ENCODE data around the gene CLASP1. TPM values are rescaled to one million over a fixed set of nuclear protein-coding genes. Genes with fewer than 3 reads are reported as not detected.

The CLASP1 gene
- total RNA-seq, 1 donor from 2014 or later = 58.3 TPM

DNA sequence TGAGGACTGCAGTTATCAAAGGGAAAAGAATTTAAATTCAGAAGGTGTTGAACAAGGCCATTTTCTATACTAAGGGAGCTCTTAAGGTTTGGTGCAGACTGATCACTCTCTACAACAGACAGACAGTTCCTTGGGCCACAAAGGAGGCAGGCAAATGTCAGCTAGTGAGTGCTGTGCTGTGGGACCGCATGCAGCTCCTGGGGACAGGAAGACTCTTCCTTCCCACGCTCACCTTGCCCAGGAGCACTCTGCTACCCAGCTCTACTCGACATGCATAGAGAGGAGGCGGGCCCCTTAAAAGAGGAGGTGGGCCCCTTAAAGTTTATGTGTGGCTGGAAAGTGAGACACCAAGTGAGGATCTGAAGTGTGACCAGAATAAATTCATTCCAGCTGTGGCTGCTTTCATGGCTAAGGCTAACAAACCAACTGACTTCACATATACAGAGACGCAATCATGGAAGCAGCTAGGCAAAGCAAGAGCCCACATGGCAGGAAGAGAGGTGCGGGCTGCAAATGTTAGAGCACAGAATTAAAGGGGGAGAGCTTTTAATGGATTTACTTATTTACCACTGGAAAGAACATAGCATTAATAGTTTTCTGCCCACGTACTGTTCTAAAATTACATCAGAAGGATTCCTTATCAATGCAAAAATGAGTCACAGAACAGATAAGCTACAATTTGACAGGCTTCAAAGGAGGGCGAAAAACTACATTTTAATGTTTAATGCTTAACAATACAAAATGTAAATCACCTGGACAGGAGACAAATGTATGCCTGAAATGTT, 220.0 kb downstream of the CLASP1 start:
- intact Hi-C loops (cut with DNase I) = no loop called here
- DNase-seq (no peak), ATAC-seq (ENCODE audit: poor library complexity) (peak; percentile 37)

DNA sequence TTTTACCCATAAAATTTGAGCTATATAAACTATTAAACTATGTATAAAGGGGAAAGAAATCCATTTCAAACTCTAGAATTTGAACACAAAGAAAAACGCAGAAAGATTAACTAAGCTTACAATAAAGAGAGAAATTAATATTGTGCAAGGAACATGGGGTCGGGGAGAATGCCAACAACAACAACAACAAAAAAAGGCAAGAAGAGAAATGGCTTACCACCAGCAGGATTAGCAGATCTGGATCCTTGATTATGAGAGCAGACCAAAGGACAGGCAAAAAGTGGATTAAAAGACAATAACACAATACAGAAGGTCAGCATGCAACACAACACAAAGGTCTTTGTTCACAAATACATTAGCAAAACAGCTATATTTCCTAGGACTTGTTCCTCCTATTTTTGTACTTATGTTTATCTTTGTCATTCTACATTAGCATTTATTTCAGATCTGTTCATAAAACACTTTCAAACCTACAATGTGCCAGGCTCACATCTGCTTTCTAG, 222.0 kb downstream of the CLASP1 start:
- no peak for DNase-seq
- intact Hi-C loops (cut with DNase I) = no loop called here
- no peak for ATAC-seq (ENCODE audit: poor library complexity)

DNA sequence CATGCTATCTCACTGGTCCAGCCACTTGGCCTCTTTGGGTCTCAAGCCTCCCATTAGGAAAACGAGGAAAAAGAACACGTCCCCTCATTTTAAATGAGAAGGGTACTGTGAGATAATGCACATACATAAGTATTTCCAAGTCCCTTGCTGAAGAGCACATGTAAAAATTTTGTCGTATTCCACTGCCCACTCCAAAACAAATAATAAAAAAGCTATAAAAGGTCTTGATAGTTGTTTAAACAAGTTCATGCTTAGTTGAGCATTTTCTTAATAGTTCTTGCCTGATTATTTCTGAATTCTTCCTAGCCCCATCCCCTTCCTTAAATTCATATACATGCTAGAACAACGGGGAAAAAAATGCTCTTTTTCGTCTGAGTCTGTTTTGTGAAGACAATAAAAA, 228.8 kb downstream of the CLASP1 start:
- intact Hi-C loops (cut with DNase I) = no loop called here
- ATAC-seq (ENCODE audit: poor library complexity) (no peak), DNase-seq (no peak)

DNA sequence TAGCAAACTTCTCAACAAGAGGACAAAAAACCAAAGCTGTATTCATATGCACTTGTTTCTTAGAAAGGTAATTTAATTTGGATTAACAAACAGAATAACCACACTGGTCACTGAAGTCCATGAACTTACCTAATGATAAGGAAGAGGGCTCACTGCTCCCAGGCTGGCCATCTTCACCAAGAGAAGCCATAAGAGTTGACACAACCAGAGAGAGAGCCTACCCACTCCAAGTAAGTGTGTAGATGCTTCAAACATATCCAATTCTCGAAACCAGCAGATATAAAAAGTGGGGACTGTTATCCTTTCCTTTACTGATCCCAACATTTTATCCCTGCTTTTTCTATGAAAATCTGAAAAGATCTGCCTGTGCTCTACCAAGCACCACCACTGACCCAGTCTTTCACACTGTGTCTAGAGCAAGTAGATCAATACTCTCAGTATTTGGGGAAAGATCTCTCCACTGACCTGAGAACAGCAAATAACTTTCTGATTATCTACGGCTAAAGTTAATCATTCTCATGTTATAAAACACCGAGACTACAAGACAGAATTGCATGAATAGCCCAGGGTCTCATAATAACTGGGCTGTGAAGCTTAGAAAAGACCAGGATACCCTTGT, 230.1 kb downstream of the CLASP1 start:
- DNase-seq = no peak
- intact Hi-C loops (cut with DNase I) = no loop called here
- ATAC-seq (ENCODE audit: poor library complexity) = no peak

DNA sequence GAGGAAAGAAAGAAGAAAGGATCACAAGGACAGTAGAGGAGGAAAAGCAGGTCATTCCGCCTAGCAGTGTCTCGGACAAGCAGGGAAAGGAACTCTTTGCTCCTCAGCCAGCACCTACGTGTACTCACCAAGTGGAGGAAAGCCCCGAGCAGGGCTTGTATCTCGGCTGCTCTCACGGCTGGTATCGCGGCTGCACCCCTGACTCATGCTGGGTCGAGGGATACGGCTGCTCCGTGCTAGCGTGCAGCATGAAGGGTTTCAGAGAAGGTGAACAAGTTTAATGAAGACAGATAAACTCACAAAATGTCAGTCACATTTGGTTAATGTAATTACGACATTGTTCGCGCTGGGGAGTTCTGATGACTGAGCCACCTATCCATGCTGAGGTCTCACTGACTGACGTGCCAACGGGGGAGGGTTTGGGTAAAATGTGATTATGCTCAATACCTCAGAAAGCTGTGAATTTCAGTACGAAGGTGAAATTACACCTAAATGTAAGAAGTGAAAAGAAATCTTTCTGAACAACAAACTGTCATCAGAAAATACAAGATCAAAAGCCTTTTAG, 230.7 kb downstream of the CLASP1 start:
- intact Hi-C loops (cut with DNase I) = no loop called here
- no peak for DNase-seq
- ATAC-seq (ENCODE audit: poor library complexity) = no peak

DNA sequence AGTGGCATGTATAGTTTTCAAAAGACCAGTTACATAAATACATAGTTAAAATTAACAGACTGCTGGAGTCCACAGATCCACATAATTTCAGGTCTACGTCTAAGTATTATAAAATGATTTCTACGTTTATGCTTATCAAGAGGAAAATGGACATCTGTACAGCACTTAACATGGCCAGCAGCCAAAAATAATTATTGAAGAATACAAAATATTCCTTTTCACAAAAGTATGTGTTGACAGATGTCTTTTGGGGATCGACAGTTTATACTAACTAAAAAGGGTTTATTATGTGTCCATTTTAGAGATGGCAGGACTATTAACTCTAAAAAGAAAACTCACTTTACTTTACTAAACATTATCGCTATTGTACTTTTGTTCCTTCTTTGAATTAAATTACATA, 231.4 kb downstream of the CLASP1 start:
- DNase-seq = no peak
- intact Hi-C loops (cut with DNase I) = no loop called here
- no peak for ATAC-seq (ENCODE audit: poor library complexity)

DNA sequence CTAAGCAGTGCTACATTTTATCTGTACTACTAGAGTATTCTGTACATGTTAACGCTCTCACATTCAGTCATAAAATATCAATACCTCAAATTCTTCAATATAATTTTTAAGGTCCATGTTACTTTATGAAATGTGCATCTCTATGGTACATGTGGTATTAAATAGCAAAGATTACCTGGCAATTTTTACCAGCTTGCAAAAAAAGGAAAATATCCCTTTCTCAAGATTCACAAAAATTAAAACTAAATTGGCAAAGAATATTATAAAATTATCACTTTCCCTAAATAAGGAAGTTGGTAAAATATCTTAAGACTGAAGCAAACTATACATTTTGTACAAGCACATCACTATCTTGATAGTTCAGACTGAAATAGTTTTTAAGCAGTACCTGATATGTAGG, 233.5 kb downstream of the CLASP1 start:
- no peak for DNase-seq
- intact Hi-C loops (cut with DNase I) = no loop called here

DNA sequence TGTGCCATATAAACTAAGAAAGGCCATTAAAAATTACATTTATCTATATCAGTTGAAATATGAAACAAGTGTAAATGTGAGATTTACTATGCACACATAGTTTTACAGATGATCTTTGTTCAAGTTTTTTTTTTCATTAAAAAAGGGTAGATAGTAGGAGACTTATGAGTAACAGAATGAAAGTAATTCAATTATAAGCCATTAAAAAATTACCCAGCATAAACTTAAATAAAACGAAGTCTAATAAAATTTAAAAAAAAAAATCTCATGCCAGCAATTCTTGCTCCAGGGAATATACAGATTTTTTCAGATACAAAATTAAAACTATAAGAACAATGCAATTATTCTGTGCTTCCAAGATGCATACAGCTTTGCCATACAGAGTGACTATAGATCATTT, 236.9 kb downstream of the CLASP1 start:
- ATAC-seq (ENCODE audit: poor library complexity) = no peak
- intact Hi-C loops (cut with DNase I) = no loop called here
- DNase-seq = no peak

More for the DNA sequence above, 233.5 kb downstream of the CLASP1 start:
- no peak for ATAC-seq (ENCODE audit: poor library complexity)

DNA sequence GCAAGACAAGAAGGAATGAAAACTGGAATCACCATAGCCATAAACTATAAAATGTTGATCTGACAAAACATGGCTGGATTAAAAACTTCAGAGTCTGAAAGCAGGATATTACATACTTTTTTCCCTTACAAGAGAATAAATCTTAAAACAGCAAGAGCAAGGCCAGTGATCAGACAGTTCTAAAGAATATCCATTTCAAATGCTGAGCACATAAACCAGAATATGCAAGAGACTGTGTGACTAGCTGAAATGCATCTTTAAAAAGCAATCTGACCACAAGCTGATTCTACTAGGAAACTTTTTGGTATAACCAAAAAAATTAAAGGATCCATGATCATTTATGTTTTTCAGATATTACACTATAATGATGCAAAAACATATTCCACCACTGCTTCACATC, 239.3 kb downstream of the CLASP1 start:
- DNase-seq (no peak), ATAC-seq (ENCODE audit: poor library complexity) (no peak)
- intact Hi-C loops (cut with DNase I) = no loop called here

DNA sequence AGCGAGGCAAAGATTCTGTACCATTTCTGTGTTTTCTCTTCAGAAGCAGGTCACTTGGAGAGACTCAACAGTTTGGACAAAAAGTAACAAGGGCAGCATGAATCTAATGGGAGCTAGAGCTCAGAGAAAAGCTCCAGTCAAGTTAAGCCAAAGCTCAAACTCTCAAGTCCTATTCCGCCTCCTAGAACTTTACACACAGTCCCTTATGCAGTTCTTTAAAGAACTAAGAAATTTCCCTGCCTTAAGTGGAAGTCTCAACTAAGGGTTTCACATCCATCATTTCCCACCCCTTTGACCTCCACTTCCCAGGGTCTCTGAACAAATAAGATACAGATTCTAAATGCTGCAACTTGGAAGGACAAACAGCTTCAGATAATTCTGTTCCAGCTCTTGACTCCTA, 239.9 kb downstream of the CLASP1 start:
- ATAC-seq (ENCODE audit: poor library complexity) (no peak), DNase-seq (no peak)
- intact Hi-C loops (cut with DNase I) = no loop called here

DNA sequence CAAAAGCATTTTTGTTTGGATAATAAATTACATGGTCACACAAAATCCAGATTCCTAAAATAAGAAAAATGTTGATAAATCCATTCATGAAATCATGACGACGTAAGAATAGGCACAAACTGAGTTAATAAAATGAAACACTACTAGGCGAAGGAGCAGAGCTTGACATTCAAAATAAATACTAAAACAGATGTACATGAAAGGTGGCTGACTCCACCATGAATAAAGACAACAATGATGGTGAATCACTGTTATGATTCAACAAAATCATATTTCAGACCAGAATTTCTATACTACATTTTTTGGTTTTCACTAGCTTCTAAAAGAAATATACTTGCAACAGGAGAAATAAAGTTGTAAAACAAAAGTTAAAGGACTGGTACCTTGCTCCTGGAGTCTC, 240.6 kb downstream of the CLASP1 start:
- DNase-seq (no peak), ATAC-seq (ENCODE audit: poor library complexity) (no peak)
- intact Hi-C loops (cut with DNase I) = no loop called here

DNA sequence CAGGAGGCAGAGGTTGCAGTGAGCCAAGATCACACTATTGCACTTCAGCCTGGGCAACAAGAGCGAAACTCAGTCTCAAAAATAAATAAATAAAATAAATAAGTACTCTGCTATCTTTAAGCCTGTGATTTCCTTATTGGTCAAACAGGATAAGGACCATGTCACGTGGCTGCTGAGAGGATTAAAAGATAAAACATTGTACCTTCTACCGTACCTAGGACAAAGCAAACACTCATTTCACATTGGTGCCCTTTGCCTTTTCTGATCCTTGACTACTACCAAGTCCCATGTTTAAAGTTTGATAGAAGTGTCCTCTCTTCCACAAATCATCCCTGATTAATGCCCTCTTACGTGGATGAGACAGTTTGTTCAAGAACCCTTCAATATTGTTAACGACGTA, 244.0 kb downstream of the CLASP1 start:
- intact Hi-C loops (cut with DNase I) = no loop called here
- no peak for ATAC-seq (ENCODE audit: poor library complexity)
- no peak for DNase-seq

DNA sequence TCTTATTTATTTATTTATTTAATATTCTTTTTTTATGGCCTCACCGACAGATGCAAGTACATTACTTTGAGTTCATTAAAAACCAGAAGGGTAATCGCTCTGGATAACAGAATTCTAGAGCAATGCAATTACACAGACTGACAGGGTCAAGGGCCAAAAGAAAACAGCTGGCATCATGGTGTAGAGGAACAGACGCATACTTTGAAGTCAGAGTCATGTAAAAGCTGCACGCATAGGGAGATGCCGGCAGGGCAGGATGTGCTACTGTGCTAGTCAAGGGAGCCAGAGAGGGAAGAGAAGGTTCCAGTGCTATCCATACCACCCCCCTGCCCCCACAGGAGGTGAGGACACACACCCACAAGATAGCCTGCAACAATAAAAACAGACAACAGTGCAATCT, 249.1 kb downstream of the CLASP1 start:
- no peak for DNase-seq
- intact Hi-C loops (cut with DNase I) = loop anchor here (5.0 kb wide), 1 partner anchor 317 kb away; no protein-coding TSS in a partner anchor
- ATAC-seq (ENCODE audit: poor library complexity) = no peak

DNA sequence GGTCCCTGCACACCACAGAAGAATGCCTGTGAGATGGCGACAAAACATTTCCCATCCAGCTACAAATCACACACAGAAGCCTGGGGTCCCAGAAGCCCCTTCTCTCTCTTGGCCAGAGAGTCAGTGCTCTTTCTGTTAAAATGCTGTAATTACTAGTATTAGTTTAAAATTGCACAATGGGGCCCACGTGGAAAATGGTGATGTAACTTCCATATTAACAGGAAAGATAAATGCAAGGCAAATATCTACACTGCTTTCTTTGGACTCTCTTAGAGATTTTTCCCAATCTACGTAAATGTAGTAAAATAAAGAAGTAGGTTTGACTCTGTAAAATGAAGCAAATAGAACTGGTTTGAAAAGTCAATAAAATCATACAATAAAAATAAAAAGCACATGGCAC, 250.4 kb downstream of the CLASP1 start:
- no peak for DNase-seq
- intact Hi-C loops (cut with DNase I) = no loop called here
- ATAC-seq (ENCODE audit: poor library complexity) = no peak

DNA sequence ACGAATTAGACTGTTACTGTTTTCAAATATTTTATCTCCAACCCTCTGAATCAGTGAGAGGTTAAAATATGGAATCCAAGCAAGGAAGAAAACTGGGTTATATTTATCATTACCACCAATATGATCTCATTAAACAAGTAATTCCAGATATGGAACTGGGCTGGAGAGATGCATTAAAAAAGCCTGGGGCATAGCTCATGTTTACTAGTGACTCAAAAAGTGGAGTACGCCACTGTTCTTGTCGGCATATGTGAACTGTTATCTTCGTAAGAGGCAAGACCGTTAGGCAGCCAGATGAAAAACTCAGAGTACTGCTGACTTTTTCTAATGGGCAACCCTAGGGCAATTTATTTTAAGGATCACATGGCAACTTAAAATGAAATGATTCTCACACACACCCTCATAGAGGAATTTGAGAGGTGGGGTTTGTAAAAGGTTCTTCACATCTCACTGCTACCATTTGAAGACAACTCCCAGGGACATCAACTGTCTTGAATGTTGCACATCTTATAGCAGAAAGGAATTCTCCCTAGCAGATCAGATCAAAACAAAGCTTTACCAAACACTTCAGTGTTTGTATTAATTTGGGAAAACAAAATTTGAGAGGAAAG, 259.1 kb downstream of the CLASP1 start:
- intact Hi-C loops (cut with DNase I) = no loop called here
- DNase-seq = no peak
- no peak for ATAC-seq (ENCODE audit: poor library complexity)

DNA sequence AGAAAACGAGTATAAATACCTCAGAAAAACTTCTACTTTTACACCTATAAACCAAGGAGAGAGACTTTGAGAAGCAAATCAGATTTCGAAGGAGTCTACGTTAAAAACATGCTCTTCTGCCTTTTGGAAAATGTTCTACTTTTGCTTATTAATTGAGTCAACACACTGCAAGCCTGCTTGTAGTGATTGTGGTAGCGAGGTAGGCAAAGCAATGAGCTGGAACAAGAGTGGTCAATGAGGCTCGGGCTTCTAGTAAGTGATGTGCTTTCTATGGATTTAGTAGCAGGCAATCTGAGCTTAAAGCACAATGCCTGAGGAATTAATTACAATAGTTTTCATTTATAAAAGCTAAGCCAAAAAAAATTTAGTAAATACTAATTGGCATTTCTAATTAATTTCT, 260.9 kb downstream of the CLASP1 start:
- ATAC-seq (ENCODE audit: poor library complexity) = no peak
- DNase-seq = no peak
- intact Hi-C loops (cut with DNase I) = no loop called here

DNA sequence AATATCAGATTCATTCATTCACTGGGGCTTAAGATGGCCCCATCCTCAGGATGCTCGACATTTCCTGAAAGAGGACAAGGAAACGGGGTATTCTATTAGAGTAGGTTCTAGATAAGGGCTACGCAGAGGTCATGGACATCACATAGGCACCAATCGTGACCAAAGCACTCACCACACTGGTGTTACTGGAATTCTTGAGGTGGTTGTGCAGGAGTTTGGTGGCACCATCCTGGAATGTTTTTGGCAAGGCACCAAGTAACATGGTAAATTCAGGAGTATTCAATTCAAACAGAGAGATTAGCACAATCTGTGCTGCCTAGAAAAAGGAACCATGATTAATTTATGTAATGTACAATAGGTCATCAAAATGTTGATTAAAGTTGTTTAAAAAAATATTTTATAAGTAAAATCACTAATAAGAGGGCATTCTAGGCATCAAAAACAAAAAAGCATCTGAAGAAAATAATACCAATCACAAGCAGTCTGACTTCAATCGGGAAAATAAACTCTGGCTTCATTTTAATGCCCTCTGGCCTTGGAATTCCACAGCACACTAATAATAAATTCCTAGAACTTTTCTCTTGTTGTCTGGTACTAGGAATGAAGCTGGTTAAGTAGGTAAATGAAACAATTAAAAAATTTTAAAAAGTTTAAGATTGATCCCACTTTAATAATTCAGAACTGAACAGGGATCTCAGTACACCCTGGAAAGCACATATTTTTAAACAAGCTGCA, 261.5 kb downstream of the CLASP1 start:
- intact Hi-C loops (cut with DNase I) = no loop called here
- DNase-seq = no peak

DNA sequence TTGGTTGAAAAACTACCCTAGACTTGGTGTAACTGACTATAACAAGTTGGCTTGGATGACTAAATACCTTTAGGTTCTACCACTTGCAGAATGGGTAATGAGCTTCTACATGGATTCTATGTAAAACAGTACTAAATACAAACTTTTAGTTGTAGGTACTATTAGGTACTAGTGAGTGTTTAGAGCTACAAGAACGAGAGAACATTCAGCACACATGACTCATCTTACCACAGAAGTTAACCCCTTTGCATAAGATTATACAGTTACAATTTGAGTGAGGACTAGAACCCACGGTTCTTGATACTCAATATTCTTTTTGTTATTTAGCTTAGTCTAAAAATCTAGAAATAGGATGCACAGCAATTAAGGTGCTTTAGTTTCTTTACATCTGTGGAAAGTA, 262.6 kb downstream of the CLASP1 start:
- intact Hi-C loops (cut with DNase I) = no loop called here
- ATAC-seq (ENCODE audit: poor library complexity) (no peak), DNase-seq (no peak)

More for the DNA sequence above, 261.5 kb downstream of the CLASP1 start:
- no peak for ATAC-seq (ENCODE audit: poor library complexity)

DNA sequence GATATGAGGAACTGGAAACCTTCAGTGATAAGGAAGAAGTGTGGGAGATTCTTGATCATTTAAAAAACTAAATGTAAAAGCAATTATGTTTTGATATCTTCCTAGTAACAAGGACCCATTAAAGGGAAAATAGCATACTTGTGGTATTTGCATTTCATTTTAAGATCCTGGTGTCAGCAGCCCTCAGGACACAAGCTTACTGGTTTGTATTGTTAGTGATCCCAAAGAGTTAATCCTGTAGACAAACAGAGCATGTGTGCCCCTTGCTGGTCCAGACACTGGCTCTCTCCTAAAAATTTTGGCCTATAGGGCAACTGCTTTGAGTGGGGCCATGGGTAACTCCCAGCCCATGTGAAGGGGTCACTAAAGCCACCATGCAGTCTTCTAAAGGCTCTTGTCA, 263.2 kb downstream of the CLASP1 start:
- intact Hi-C loops (cut with DNase I) = no loop called here
- ATAC-seq (ENCODE audit: poor library complexity) (no peak), DNase-seq (no peak)

Measured in Right ventricle myocardium superior (tissue), 1 donor.